GM18519 (cell line): ENCODE measurements around the gene SOBP.
"Not testable (repeated sequence)": the region's sequence is repeated elsewhere in the genome, so short reads cannot be mapped to it uniquely, and the experiment has no call there.

Experiments
- ATAC-seq: cut with Tn5 transposase; IDR thresholded peaks from one replicate; pipeline ENCODE4 v1.9.1; 2021; ENCODE audit warnings: mild to moderate bottlenecking, moderate library complexity; ENCODE audit not compliant: unreplicated experiment, low FRiP score

SOBP gene

GRCh38 chr6:107546691-107547450, 57.0 kb downstream of the SOBP start:
- no peak for ATAC-seq

- no peak for ATAC-seq
Observed at GRCh38 chr6:107547451-107547840, 57.5 kb downstream of the SOBP start.

GRCh38 chr6:107550241-107550840, 60.4 kb downstream of the SOBP start:
- ATAC-seq, result no peak

GRCh38 chr6:107550906-107551305, 61.0 kb downstream of the SOBP start:
- no peak for ATAC-seq

- not testable (repeated sequence) for ATAC-seq
Observed at GRCh38 chr6:107553121-107553520, 63.2 kb downstream of the SOBP start.

- no peak for ATAC-seq
Observed at GRCh38 chr6:107554326-107554725, 64.4 kb downstream of the SOBP start.

- no peak for ATAC-seq
Observed at GRCh38 chr6:107554918-107555317, 65.0 kb downstream of the SOBP start.

- no peak for ATAC-seq
Observed at GRCh38 chr6:107555449-107555848, 65.5 kb downstream of the SOBP start.

GRCh38 chr6:107556082-107556481, 66.2 kb downstream of the SOBP start:
- no peak for ATAC-seq

- ATAC-seq, result no peak
Observed at GRCh38 chr6:107557698-107558097, 67.8 kb downstream of the SOBP start.

GRCh38 chr6:107560657-107561056, 70.7 kb downstream of the SOBP start:
- ATAC-seq, result no peak

- ATAC-seq, result no peak
Observed at GRCh38 chr6:107561306-107561705, 71.4 kb downstream of the SOBP start.

GRCh38 chr6:107563694-107564588, 74.0 kb downstream of the SOBP start:
- ATAC-seq, result no peak

- ATAC-seq, result no peak
Observed at GRCh38 chr6:107564589-107564951, 74.7 kb downstream of the SOBP start.

- ATAC-seq, result no peak
Observed at GRCh38 chr6:107565165-107565723, 75.3 kb downstream of the SOBP start.

- ATAC-seq, result no peak
Observed at GRCh38 chr6:107567643-107568042, 77.7 kb downstream of the SOBP start.

GRCh38 chr6:107569473-107569872, 79.6 kb downstream of the SOBP start:
- no peak for ATAC-seq

GRCh38 chr6:107571354-107571753, 81.4 kb downstream of the SOBP start:
- no peak for ATAC-seq

GRCh38 chr6:107572886-107573285, 83.0 kb downstream of the SOBP start:
- no peak for ATAC-seq

- no peak for ATAC-seq
Observed at GRCh38 chr6:107574856-107575255, 84.9 kb downstream of the SOBP start.

- no peak for ATAC-seq
Observed at GRCh38 chr6:107576852-107577251, 86.9 kb downstream of the SOBP start.
